NOMO-1 treated with dmso at 0.1 percent for 144 hours (cell line): ENCODE measurements around the gene UGT2B7.
"Not testable (repeated sequence)": the region's sequence is repeated elsewhere in the genome, so short reads cannot be mapped to it uniquely, and the experiment has no call there.

Experiments used
- DNase-seq: peaks from one replicate; lab custom pipeline; 2025; ENCODE audit not compliant: unreplicated experiment; lab: John Stamatoyannopoulos, UW

Gene UGT2B7

DNA sequence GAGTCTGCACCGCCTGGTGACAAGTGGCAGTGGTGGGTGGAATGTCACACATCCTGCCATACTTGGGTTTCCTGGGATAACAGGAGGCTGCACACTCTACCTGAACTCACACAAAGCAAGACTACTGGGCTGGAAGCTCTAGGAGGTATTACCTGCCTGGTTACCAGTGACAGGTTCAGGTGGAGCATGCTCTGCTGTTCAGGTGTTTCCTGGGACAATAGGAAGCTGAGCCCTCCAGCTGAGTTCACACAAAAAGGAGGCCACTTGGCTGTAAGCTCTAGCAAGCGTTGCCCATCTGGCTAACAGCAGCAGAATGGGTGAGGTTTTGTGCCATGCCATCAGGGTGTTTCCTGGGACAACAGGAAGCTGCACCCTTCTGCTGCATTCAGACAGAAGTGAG, 17.4 kb upstream of the UGT2B7 start:
- DNase-seq, result no peak

- no peak for DNase-seq
These were observed 7.8 kb upstream of the UGT2B7 start for GRCh38 chr4:69088473-69088872.

DNA sequence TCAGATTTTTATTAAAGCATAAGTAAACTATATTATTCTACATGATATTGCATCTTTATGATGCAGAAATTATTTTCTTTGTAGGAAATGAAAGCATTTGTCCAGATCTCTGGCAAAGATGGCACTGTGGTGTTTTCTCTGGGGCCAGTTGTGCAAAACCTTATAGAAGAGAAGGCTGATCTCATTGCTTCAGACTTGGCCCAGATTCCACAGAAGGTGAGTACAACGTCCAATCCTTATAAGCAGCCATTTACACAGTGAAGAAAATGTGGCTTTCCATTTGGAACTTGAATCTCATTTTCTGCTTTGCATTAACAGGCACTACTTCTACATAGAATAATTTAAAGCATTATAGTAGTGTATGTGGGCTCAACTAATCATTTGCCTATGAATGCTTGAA, 6.9 kb upstream of the UGT2B7 start:
- DNase-seq, result no peak

DNA sequence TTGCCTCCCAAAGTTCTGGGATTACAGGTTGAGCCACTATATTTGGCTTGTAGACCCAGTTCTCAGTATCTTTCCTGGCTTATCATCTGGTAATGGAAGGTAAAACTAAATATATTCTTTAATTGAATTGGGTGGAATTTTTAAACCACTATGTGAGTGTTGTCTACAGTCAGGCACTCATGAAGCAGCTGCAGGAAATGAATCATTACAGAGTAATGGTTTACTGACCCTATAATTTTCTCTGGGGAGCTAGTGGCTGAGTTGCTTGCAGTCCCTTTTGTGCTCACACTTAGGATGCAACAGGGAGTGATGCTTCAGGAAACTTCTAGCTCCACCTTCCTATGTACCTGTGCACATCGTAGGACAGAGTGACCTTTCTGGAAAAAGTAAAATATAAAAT, 4.1 kb upstream of the UGT2B7 start:
- no peak for DNase-seq

- DNase-seq, result no peak
These were observed 3.2 kb upstream of the UGT2B7 start for GRCh38 chr4:69092980-69093568.

DNA sequence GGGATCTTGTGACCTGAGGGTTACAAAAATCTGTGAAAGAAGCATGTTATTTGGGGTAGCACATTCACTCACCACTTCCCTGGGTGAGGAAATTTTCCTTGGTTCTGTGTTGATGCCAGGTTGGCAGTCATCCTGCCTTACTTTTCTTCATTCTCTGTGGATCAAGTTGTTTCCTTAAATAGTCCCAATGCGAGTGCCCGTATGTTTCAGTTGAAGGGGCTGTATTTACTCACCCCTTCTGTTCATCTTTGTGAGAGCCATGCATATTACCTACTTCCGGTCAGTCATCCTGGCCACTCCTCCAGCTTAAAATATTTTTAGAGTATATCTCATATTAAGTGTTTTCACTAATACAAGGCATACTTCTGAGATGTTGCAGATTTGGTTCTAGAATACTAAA, 2.6 kb upstream of the UGT2B7 start:
- no peak for DNase-seq

DNA sequence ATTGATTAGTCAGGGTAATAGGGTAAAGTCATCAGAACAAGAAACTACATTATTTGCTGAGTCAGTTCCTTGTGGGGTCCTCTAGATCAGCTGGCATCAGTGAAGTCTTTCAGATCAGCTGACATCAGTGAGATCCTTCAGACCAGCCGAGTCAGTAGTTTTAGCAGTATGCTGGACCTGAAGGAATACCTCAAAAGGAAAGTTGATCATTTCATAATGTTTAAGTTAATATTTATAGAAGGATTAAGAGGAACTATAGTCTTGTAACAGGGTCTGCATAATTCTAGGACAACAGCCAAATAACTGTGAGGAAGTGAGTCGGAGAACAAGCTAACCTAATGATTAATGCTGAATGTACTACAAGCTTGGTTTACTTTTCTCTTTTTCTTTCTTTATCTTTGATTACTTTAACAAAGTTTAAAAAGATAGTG, 958 bp upstream of the UGT2B7 start:
- no peak for DNase-seq

DNA sequence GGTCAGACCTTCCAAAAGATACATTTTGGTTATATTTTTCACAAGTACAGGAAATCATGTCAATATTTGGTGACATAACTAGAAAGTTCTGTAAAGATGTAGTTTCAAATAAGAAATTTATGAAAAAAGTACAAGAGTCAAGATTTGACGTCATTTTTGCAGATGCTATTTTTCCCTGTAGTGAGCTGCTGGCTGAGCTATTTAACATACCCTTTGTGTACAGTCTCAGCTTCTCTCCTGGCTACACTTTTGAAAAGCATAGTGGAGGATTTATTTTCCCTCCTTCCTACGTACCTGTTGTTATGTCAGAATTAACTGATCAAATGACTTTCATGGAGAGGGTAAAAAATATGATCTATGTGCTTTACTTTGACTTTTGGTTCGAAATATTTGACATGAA, 536 bp downstream of the UGT2B7 start:
- no peak for DNase-seq

- no peak for DNase-seq
These were observed 2.2 kb downstream of the UGT2B7 start for GRCh38 chr4:69098470-69098869.

- DNase-seq, result no peak
These were observed 3.6 kb downstream of the UGT2B7 start for GRCh38 chr4:69099910-69100309.

GRCh38 chr4:69102668-69103067, 6.4 kb downstream of the UGT2B7 start:
- DNase-seq, result not testable (repeated sequence)

DNA sequence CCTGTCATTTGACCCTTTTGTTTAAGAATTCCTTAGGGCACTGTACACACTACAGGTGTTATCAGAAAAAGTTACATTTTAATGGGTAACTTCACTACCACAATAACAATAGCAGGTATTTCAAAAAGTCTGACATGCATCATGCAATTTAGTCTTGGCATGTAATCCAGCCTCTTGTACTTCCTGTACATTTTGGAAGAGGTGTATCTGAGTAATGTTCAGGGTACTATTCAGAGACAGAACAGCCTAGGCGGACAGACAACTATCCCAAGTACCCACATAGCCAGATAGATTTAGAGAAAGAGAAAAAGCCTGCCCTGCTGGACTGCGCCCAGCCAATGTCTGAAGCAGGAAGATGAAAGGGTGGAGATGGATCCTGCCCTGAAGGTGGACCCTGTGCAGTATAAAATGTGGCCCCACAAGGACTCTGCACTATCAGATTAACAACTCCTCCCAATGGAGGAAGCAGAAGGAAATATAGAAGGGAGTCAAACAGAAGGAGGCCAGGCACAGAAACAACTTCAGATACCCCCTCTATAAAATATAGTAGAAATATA, 8.5 kb downstream of the UGT2B7 start:
- no peak for DNase-seq

DNA sequence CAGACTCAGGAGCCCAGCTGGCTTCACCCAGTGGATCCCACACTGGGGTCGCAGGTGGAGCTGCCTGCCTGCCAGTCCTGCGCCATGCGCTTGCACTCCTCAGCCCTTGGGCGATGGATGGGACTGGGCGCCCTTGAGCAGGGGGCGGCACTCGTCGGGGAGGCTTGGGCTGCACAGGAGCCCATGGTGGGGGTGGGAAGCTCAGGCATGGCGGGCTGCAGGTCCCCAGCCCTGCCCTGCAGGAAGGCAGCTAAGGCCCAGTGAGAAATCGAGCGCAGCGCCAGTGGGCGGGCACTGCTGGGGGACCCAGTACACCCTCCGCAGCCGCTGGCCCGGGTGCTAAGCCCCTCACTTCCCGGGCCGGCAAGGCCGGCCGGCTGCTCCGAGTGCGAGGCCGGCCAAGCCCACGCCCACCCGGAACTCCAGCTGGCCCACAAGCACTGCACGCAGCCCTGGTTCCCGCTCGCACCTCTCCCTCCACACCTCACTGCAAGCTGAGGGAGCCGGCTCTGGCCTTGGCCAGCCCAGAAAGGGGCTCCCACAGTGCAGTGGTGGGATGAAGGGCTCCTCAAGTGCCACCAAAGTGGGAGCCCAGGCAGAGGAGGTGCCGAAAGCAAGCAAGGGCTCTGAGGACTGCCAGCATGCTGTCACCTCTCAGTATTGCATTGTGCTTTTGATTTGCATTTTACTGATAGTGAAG, 19.0 kb downstream of the UGT2B7 start:
- not testable (repeated sequence) for DNase-seq

DNA sequence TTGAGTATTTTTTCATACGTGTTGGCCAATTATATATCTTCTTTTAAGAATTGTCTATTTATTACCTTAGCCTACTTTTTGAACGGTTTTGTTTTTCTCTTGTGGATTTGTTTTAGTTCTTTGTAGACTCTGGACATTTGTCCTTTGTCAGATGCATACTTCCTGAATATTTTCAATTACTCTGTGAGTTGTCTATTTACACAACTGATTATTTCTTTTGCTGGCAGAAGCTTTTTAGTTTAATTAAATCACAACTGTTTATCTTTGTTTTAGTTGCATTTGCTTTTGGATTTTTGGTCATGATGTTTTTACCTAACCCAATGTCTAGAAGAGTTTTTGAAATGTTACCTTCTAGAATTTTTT, 19.6 kb downstream of the UGT2B7 start:
- no peak for DNase-seq

DNA sequence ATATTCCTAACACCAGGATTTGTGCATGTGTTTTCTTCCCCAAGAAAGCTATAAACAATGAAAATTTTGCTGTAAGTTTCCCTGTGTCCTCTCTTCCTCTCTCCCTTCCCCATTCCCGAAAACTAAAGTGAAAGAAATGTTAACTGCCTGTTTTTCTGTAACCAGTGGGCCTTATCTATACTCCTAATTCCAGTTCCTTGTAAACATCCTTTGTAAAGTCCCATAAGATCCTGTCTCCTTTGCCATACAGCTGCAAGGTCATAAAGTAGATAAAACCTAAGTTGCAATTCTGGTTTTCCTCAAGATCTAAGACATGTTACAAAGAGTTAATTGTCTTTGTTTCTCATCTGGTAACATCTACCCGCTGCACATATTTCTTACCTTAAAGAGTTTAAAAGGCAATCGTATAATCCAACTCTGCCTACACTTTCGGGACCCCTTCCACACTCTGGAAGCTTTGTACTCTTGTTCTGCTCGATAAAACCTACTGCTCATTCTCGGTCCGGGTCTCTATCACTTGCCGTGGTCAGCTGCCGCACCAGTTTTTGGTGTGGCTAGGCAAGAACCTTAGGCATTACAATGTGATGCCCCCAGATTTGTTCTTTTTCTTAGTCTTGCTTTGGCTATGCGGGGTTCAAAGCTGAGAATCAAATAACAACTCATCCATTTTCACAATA, 20.5 kb downstream of the UGT2B7 start:
- no peak for DNase-seq

DNA sequence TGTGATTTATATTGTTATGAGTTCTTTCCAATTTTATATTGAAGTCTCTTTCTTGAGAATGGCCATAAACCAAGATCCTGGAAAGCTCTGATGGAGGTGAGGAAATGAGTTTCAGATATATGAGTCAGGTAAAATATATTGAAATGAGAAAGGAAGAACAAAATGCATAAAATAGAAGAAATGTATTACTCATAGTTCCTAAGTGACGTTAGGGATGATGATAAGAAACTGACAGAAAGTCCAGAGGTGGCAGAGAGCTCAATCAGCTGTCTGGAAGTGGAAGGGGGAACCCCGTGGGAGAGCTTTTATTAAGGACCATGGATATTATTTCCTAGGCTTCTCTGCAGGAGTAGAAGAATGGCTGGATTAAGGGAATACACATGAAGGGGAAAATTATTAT, 24.6 kb downstream of the UGT2B7 start:
- no peak for DNase-seq

DNA sequence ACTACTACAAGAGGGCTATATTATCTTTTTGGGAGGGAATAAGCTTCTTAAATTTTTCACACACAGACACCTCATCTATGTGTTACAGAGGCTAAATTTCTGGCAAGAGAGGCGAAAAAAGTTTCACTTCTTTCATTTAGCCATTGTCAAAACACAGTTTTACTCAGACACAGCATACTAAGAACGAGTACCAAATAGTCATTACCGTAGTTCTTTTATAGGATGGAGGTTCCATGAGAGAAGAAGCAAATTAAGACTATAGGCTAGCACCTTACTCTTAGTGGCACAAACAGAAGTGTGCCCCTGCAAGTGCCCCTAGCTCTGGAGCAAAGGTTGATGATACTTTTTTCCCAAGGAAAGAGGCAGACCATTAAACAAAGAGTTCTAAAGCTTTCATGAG, 26.2 kb downstream of the UGT2B7 start:
- no peak for DNase-seq

DNA sequence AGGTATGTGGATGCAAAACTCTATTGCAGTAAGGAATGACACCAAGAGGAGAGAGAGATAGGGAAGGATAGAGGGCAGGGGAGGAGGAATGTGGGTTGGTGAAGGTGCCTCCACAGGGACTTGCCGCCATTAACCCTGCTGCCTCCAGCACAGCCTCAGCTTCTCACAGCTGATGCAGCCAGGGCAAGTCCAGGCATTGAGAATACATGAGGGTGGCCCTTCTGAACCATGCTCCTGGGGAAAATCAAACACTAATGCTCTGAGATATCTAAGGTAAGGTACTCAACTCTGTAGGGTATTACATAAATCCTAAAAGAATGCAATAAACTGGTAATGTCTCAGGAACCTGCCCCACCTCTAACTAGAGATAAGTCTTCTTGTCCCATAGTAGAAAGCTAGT, 28.7 kb downstream of the UGT2B7 start:
- DNase-seq, result no peak

DNA sequence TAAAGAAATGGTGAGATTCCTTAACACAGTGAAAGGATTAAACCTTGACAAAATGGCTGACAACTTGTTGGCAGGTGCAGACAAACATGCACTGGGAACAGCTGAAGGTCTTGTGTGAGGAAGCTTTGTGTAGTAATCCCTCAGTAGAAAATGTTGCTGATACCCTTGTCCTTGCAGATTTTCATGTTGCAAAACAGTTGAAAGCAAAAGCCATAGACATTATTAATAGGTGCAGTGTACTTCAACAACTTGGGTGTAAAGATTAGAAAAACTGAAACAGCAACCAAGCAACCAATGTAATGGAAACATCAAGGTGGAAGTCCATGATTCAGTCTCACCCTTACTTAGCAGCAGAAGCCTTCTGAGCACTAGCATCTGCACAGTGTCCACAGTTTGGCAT, 29.8 kb downstream of the UGT2B7 start:
- no peak for DNase-seq

GRCh38 chr4:69133993-69134392, 37.7 kb downstream of the UGT2B7 start:
- DNase-seq, result no peak

- no peak for DNase-seq
These were observed 38.2 kb downstream of the UGT2B7 start for GRCh38 chr4:69134471-69134870.

DNA sequence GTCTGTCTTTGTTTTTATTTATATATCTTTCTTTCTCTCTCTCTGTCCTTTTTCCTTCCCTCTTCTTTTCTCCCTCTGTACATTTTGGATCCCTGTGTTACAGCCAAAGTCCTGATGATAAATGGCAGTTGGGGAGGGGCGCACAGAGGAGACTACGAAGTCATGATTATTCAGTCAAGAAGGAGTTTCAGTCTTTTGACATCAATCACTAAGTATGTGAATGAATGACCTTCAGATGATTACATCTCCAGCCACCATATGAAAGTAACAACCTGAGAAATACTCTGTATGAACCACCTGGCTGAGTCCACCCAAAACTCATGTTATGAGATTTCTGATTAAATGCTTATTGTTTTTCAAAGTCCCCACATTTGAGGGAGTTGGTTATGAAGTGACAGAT, 45.0 kb downstream of the UGT2B7 start:
- DNase-seq, result no peak
